Measurements from ENCODE around the gene SYT12. TPM values are rescaled to one million over a fixed set of nuclear protein-coding genes. Genes with fewer than 3 reads are reported as not detected.

The SYT12 gene
- total and polyA plus RNA-seq, 2 of the 13 experiments (the other 11 are each of a cell fraction or from before 2014, with no cell fraction given), result 0.01 to 0.02 TPM

DNA sequence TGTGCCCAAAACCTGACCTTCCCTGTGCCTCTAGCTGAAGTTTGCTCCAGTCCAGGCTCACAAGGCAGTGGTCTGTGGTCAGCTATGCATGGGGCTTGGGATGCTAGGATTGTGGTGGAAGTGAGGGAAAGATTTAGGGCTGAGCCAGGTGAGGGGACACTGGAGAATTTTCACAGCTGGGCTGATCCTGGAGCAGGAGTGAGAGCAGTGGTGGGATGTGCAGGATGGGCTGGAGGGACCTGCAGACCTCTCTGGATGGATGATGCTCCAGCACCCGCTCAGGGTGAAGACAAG is 72.2 kb downstream of the SYT12 start:
- H3K4me1 ChIP-seq (ENCODE audit: insufficient read depth, low read length), result peaks cover 18% of the 10 kb centered on the region
- H3K36me3 ChIP-seq (replicated peaks in 1 of 2; ENCODE audit: control insufficient read depth in 1 of 2, insufficient read depth in 2 of 2, low read length in 2 of 2), result no peaks in the 10 kb centered on the region
- ChIA-PET CTCF (ENCODE audit: low intra/inter-chr PET ratio, low total read pairs) (interaction anchor here (0.7 to 1.2 kb wide), 3 partner anchors 14 to 223 kb away, joined by 3 to 4 read pairs (median 3); no protein-coding TSS in a partner anchor), POLR2A (interaction anchor here (1.6 kb wide), 1 partner anchor 145 kb away, joined by 5 read pairs; no protein-coding TSS in a partner anchor)
- H3K4me2 ChIP-seq (ENCODE audit: low read depth, low read length), result peak overlapping the region; percentile 91
- no peak overlapping the region for H3K27ac ChIP-seq (ENCODE audit: extremely low read length, insufficient read depth, low read length)
- H2AFZ ChIP-seq (ENCODE audit: low read length), result no peak overlapping the region
- no CpG with 5 or more reads among the region's 1 CpG for WGBS (ENCODE audit: low lambda C conversion rate)
- intact Hi-C loops (cut with micrococcal nuclease; ENCODE audit: unreplicated experiment) (loop anchor here (2.0 kb wide), 1 partner anchor 74 kb away; no protein-coding TSS in a partner anchor), in situ Hi-C loops (cut with HindIII; ENCODE audit: extremely low pct_ligation_motif_present, low pct_unique_long_range_greater_than_20kb) (no loop called here)
- no peak overlapping the region for H3K9ac ChIP-seq (ENCODE audit: insufficient read depth, low read depth, low read length)
- TF ChIP-seq ZNF34 (CRISPR knock-in tag; IDR thresholded peaks at IDR 0.05; ENCODE audit: borderline replicate concordance) (no peak), TAF1 (CRISPR knock-in tag; IDR thresholded peaks at IDR 0.05) (peak; percentile 28; the same call in 1 of the 2 replicates), RAD21 (CRISPR knock-in tag; IDR thresholded peaks at IDR 0.05) (0 out of 2 replicates have a peak, but pooled peaks have one; percentile 1), SOX13 (IDR thresholded peaks at IDR 0.05) (no peak), SOX13 (CRISPR knock-in tag; conservative IDR thresholded peaks at IDR 0.05 in 1 of 2, IDR thresholded peaks at IDR 0.05 in 1 of 2) (no peak)
- TF ChIP-seq, protein P1, sequence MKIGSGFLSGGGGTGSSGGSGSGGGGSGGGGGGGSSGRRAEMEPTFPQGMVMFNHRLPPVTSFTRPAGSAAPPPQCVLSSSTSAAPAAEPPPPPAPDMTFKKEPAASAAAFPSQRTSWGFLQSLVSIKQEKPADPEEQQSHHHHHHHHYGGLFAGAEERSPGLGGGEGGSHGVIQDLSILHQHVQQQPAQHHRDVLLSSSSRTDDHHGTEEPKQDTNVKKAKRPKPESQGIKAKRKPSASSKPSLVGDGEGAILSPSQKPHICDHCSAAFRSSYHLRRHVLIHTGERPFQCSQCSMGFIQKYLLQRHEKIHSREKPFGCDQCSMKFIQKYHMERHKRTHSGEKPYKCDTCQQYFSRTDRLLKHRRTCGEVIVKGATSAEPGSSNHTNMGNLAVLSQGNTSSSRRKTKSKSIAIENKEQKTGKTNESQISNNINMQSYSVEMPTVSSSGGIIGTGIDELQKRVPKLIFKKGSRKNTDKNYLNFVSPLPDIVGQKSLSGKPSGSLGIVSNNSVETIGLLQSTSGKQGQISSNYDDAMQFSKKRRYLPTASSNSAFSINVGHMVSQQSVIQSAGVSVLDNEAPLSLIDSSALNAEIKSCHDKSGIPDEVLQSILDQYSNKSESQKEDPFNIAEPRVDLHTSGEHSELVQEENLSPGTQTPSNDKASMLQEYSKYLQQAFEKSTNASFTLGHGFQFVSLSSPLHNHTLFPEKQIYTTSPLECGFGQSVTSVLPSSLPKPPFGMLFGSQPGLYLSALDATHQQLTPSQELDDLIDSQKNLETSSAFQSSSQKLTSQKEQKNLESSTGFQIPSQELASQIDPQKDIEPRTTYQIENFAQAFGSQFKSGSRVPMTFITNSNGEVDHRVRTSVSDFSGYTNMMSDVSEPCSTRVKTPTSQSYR (CRISPR knock-in tag; IDR thresholded peaks at IDR 0.05; ENCODE audit: borderline replicate concordance), result no peak
- TF ChIP-seq, protein P2, sequence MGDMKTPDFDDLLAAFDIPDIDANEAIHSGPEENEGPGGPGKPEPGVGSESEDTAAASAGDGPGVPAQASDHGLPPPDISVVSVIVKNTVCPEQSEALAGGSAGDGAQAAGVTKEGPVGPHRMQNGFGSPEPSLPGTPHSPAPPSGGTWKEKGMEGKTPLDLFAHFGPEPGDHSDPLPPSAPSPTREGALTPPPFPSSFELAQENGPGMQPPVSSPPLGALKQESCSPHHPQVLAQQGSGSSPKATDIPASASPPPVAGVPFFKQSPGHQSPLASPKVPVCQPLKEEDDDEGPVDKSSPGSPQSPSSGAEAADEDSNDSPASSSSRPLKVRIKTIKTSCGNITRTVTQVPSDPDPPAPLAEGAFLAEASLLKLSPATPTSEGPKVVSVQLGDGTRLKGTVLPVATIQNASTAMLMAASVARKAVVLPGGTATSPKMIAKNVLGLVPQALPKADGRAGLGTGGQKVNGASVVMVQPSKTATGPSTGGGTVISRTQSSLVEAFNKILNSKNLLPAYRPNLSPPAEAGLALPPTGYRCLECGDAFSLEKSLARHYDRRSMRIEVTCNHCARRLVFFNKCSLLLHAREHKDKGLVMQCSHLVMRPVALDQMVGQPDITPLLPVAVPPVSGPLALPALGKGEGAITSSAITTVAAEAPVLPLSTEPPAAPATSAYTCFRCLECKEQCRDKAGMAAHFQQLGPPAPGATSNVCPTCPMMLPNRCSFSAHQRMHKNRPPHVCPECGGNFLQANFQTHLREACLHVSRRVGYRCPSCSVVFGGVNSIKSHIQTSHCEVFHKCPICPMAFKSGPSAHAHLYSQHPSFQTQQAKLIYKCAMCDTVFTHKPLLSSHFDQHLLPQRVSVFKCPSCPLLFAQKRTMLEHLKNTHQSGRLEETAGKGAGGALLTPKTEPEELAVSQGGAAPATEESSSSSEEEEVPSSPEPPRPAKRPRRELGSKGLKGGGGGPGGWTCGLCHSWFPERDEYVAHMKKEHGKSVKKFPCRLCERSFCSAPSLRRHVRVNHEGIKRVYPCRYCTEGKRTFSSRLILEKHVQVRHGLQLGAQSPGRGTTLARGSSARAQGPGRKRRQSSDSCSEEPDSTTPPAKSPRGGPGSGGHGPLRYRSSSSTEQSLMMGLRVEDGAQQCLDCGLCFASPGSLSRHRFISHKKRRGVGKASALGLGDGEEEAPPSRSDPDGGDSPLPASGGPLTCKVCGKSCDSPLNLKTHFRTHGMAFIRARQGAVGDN (CRISPR knock-in tag; IDR thresholded peaks at IDR 0.05), result 0 out of 2 replicates have a peak, but pooled peaks have one; percentile 7
- no peak for ATAC-seq
- no peak for DNase-seq (ENCODE audit: low spot score)
- H3K9me3 ChIP-seq (ENCODE audit: low read length), result no peaks in the 10 kb centered on the region
- H3K79me2 ChIP-seq (ENCODE audit: insufficient read depth, low read length), result no peaks in the 10 kb centered on the region
- no peak for FAIRE-seq
- H4K20me1 ChIP-seq (ENCODE audit: insufficient read depth, low read length), result no peaks in the 10 kb centered on the region
- peaks cover 0 to 7% of the 10 kb centered on the region in 2 experiments; a peak in 3 of 5 replicates for H3K27me3 ChIP-seq (ENCODE audit: control insufficient read depth in 1 of 2, insufficient read depth in 2 of 2, low read length in 2 of 2)
- BruUV-seq (replicated peaks), result no TSS peak
- H3K4me3 ChIP-seq (replicated peaks in 1 of 3; ENCODE audit: insufficient read depth in 1 of 3, low read depth in 2 of 3, low read length in 3 of 3), result peak overlapping the region in 1 of 3 experiments; percentile 61; a peak in 1 of 6 replicates

Data from HepG2 (cell line).